ENCODE data around the gene BCAS3.

BCAS3 gene

GRCh38 chr17:61412860-61413660 lies 735.4 kb downstream of the BCAS3 start:
- H2BK120ac ChIP-seq (ENCODE audit: insufficient read depth, low read length, poor library complexity) = no peak overlapping the region
- peaks cover 8% of the 10 kb centered on the region for H3K79me1 ChIP-seq (ENCODE audit: low read length)
- no peak overlapping the region for H3K18ac ChIP-seq (ENCODE audit: low read length)
- peak overlapping the region; percentile 30 for H4K91ac ChIP-seq (ENCODE audit: low read depth, low read length)
- WGBS (ENCODE audit: extremely low coverage, insufficient coverage, insufficient read length) = no CpG with 5 or more reads among the region's 38 CpGs
- H2BK12ac ChIP-seq (ENCODE audit: low read length) = no peak overlapping the region
- no peaks in the 10 kb centered on the region for H3K36me3 ChIP-seq (ENCODE audit: control insufficient read depth in 1 of 2, insufficient read depth in 2 of 2, low read length in 2 of 2)
- peak overlapping the region; percentile 25 for H2AFZ ChIP-seq (ENCODE audit: insufficient read depth, low read length, poor library complexity)
- H3K23ac ChIP-seq (ENCODE audit: low read length) = no peak overlapping the region
- H4K8ac ChIP-seq (ENCODE audit: low read depth, low read length) = peak overlapping the region; percentile 63
- peak overlapping the region; percentile 22 for H4K12ac ChIP-seq (ENCODE audit: low read depth, low read length)
- H3K4me2 ChIP-seq (ENCODE audit: low read length) = peak overlapping the region; percentile 93
- no peaks in the 10 kb centered on the region for H3K79me2 ChIP-seq (ENCODE audit: control insufficient read depth, insufficient read depth, low read length, poor library complexity)
- peaks cover 2% of the 10 kb centered on the region for H3K9me3 ChIP-seq (ENCODE audit: insufficient read depth, low read depth, low read length)
- H3K27ac ChIP-seq (ENCODE audit: low read depth, low read length) = no peak overlapping the region
- H3K4me1 ChIP-seq (ENCODE audit: control insufficient read depth in 1 of 2, insufficient read depth in 2 of 2, low read length in 2 of 2) = peaks cover 6 to 19% of the 10 kb centered on the region in 2 experiments
- peaks cover 47% of the 10 kb centered on the region for H3K27me3 ChIP-seq (ENCODE audit: insufficient read depth, low read length)
- no peak overlapping the region for H2BK5ac ChIP-seq (ENCODE audit: low read depth, low read length, poor library complexity)
- DNase-seq = no peak
- H2AK5ac ChIP-seq (ENCODE audit: low read length) = no peak overlapping the region
- H3K14ac ChIP-seq (ENCODE audit: low read length) = no peak overlapping the region
- no peak overlapping the region for H3K9ac ChIP-seq (ENCODE audit: low read length)
- H3K4me3 ChIP-seq (ENCODE audit: low read depth, low read length) = peak overlapping the region; percentile 65
- no peak overlapping the region for H3K4ac ChIP-seq (ENCODE audit: low read depth, low read length)

DNA sequence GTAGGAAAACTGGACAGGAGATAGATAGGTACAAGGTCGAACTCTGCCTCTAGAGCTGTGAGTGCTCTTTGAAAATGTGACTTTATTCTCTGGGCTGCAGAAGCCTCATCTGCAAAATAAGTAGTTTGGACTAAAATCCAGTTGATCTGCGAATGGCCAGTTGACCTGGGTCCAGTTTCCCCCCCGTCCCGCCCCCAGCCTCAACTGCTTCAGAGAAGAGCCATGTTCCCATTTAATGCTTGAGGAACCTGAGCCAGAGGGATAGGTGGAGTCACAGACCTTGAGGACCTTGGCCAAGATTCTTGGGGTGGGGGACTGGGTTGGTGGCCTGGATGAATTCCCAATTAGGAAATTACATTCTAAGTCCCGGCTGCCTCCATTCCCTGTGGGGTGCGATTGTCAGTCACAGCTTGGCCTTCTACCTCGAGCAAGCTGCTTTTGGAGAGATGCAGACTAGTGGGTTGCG lies 736.0 kb downstream of the BCAS3 start:
- H3K18ac ChIP-seq (ENCODE audit: low read length) = no peak overlapping the region
- H3K79me2 ChIP-seq (ENCODE audit: control insufficient read depth, insufficient read depth, low read length, poor library complexity) = no peaks in the 10 kb centered on the region
- peaks cover 8% of the 10 kb centered on the region for H3K79me1 ChIP-seq (ENCODE audit: low read length)
- no peak overlapping the region for H4K8ac ChIP-seq (ENCODE audit: low read depth, low read length)
- H2BK5ac ChIP-seq (ENCODE audit: low read depth, low read length, poor library complexity) = no peak overlapping the region
- peaks cover 6 to 19% of the 10 kb centered on the region in 2 experiments for H3K4me1 ChIP-seq (ENCODE audit: control insufficient read depth in 1 of 2, insufficient read depth in 2 of 2, low read length in 2 of 2)
- no peak overlapping the region for H3K23ac ChIP-seq (ENCODE audit: low read length)
- H2BK120ac ChIP-seq (ENCODE audit: insufficient read depth, low read length, poor library complexity) = no peak overlapping the region
- no peak overlapping the region for H3K4ac ChIP-seq (ENCODE audit: low read depth, low read length)
- no peak overlapping the region for H3K9ac ChIP-seq (ENCODE audit: low read length)
- no peak overlapping the region for H2AFZ ChIP-seq (ENCODE audit: insufficient read depth, low read length, poor library complexity)
- H3K4me3 ChIP-seq (ENCODE audit: low read depth, low read length) = no peak overlapping the region
- WGBS (ENCODE audit: extremely low coverage, insufficient coverage, insufficient read length) = no CpG with 5 or more reads among the region's 8 CpGs
- no peak overlapping the region for H4K91ac ChIP-seq (ENCODE audit: low read depth, low read length)
- H3K36me3 ChIP-seq (ENCODE audit: control insufficient read depth in 1 of 2, insufficient read depth in 2 of 2, low read length in 2 of 2) = no peaks in the 10 kb centered on the region
- peaks cover 41% of the 10 kb centered on the region for H3K27me3 ChIP-seq (ENCODE audit: insufficient read depth, low read length)
- H2AK5ac ChIP-seq (ENCODE audit: low read length) = no peak overlapping the region
- peaks cover 2% of the 10 kb centered on the region for H3K9me3 ChIP-seq (ENCODE audit: insufficient read depth, low read depth, low read length)
- DNase-seq = no peak
- no peak overlapping the region for H3K14ac ChIP-seq (ENCODE audit: low read length)
- no peak overlapping the region for H2BK12ac ChIP-seq (ENCODE audit: low read length)
- no peak overlapping the region for H3K4me2 ChIP-seq (ENCODE audit: low read length)
- H3K27ac ChIP-seq (ENCODE audit: low read depth, low read length) = no peak overlapping the region
- H4K12ac ChIP-seq (ENCODE audit: low read depth, low read length) = no peak overlapping the region

DNA sequence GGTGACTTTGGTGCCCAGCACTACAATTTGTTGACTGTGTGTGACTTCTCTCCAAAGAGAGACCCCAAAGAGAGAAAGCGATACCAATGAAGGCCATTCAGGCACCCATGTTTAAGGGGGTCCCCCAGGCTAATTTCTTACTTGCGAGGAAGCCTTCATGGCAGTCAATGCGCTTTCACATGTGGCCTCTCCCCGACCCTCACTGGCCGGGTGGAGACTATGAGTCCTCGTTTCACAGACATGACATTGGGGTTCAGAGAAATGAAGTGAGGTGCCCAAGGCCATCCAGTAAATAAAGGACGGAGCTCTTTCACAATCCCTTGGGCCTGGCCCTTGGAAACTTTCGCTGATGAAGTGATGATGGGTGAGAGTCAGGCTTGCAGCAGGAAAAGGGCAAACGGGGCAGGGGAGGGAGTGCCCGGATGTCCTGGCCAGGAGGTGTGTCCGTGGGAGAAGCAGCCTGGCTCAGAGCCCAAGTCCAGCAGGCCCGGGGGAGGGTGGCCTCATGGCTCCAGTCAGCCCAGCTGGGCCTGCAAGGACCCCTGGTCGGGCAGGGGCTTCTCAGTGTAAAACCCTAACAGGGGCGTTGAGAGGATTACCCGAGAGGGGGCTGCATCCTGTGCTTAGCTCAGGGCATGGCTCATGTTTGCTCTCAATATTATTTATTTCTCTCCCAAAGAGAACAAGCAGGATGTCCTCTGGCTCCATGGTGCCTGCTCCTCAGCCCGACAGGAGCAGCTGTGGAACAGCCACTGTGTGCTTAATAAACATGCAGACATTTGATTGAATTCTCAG lies 736.7 kb downstream of the BCAS3 start:
- no CpG with 5 or more reads among the region's 16 CpGs for WGBS (ENCODE audit: extremely low coverage, insufficient coverage, insufficient read length)
- H3K14ac ChIP-seq (ENCODE audit: low read length) = no peak overlapping the region

GRCh38 chr17:61414936-61415251 lies 737.2 kb downstream of the BCAS3 start:
- H3K9me3 ChIP-seq (ENCODE audit: insufficient read depth, low read depth, low read length) = peaks cover 2% of the 10 kb centered on the region
- H2AK5ac ChIP-seq (ENCODE audit: low read length) = no peak overlapping the region
- no peak overlapping the region for H4K8ac ChIP-seq (ENCODE audit: low read depth, low read length)
- no peak for DNase-seq
- WGBS (ENCODE audit: extremely low coverage, insufficient coverage, insufficient read length) = no CpG with 5 or more reads among the region's 5 CpGs
- H2BK12ac ChIP-seq (ENCODE audit: low read length) = no peak overlapping the region
- H3K9ac ChIP-seq (ENCODE audit: low read length) = no peak overlapping the region
- H3K4ac ChIP-seq (ENCODE audit: low read depth, low read length) = no peak overlapping the region
- no peak overlapping the region for H3K4me2 ChIP-seq (ENCODE audit: low read length)
- H3K4me3 ChIP-seq (ENCODE audit: low read depth, low read length) = no peak overlapping the region
- no peak overlapping the region for H2BK5ac ChIP-seq (ENCODE audit: low read depth, low read length, poor library complexity)
- H3K4me1 ChIP-seq (ENCODE audit: control insufficient read depth in 1 of 2, insufficient read depth in 2 of 2, low read length in 2 of 2) = peaks cover 6 to 16% of the 10 kb centered on the region in 2 experiments
- H2AFZ ChIP-seq (ENCODE audit: insufficient read depth, low read length, poor library complexity) = no peak overlapping the region
- H2BK120ac ChIP-seq (ENCODE audit: insufficient read depth, low read length, poor library complexity) = no peak overlapping the region
- H4K91ac ChIP-seq (ENCODE audit: low read depth, low read length) = no peak overlapping the region
- peaks cover 30% of the 10 kb centered on the region for H3K27me3 ChIP-seq (ENCODE audit: insufficient read depth, low read length)
- no peak overlapping the region for H3K18ac ChIP-seq (ENCODE audit: low read length)
- no peaks in the 10 kb centered on the region for H3K36me3 ChIP-seq (ENCODE audit: control insufficient read depth in 1 of 2, insufficient read depth in 2 of 2, low read length in 2 of 2)
- H4K12ac ChIP-seq (ENCODE audit: low read depth, low read length) = no peak overlapping the region
- no peaks in the 10 kb centered on the region for H3K79me2 ChIP-seq (ENCODE audit: control insufficient read depth, insufficient read depth, low read length, poor library complexity)
- no peak overlapping the region for H3K27ac ChIP-seq (ENCODE audit: low read depth, low read length)
- no peak overlapping the region for H3K23ac ChIP-seq (ENCODE audit: low read length)
- peaks cover 8% of the 10 kb centered on the region for H3K79me1 ChIP-seq (ENCODE audit: low read length)
- H3K14ac ChIP-seq (ENCODE audit: low read length) = no peak overlapping the region

More for the DNA sequence above, 736.7 kb downstream of the BCAS3 start:
- no peak overlapping the region for H2BK5ac ChIP-seq (ENCODE audit: low read depth, low read length, poor library complexity)
- H3K79me1 ChIP-seq (ENCODE audit: low read length) = peaks cover 8% of the 10 kb centered on the region
- no peak overlapping the region for H4K91ac ChIP-seq (ENCODE audit: low read depth, low read length)
- H3K36me3 ChIP-seq (ENCODE audit: control insufficient read depth in 1 of 2, insufficient read depth in 2 of 2, low read length in 2 of 2) = no peaks in the 10 kb centered on the region
- no peak overlapping the region for H3K4ac ChIP-seq (ENCODE audit: low read depth, low read length)
- H3K27me3 ChIP-seq (ENCODE audit: insufficient read depth, low read length) = peaks cover 35% of the 10 kb centered on the region
- no peak overlapping the region for H2BK120ac ChIP-seq (ENCODE audit: insufficient read depth, low read length, poor library complexity)
- H3K4me3 ChIP-seq (ENCODE audit: low read depth, low read length) = no peak overlapping the region
- no peak overlapping the region for H2BK12ac ChIP-seq (ENCODE audit: low read length)
- no peak overlapping the region for H3K4me2 ChIP-seq (ENCODE audit: low read length)
- peaks cover 2% of the 10 kb centered on the region for H3K9me3 ChIP-seq (ENCODE audit: insufficient read depth, low read depth, low read length)
- no peak overlapping the region for H3K23ac ChIP-seq (ENCODE audit: low read length)
- peaks cover 6 to 17% of the 10 kb centered on the region in 2 experiments for H3K4me1 ChIP-seq (ENCODE audit: control insufficient read depth in 1 of 2, insufficient read depth in 2 of 2, low read length in 2 of 2)
- no peak for DNase-seq
- H3K9ac ChIP-seq (ENCODE audit: low read length) = no peak overlapping the region
- no peaks in the 10 kb centered on the region for H3K79me2 ChIP-seq (ENCODE audit: control insufficient read depth, insufficient read depth, low read length, poor library complexity)
- no peak overlapping the region for H4K8ac ChIP-seq (ENCODE audit: low read depth, low read length)
- H4K12ac ChIP-seq (ENCODE audit: low read depth, low read length) = no peak overlapping the region
- no peak overlapping the region for H3K18ac ChIP-seq (ENCODE audit: low read length)
- H2AK5ac ChIP-seq (ENCODE audit: low read length) = no peak overlapping the region
- H3K27ac ChIP-seq (ENCODE audit: low read depth, low read length) = no peak overlapping the region
- H2AFZ ChIP-seq (ENCODE audit: insufficient read depth, low read length, poor library complexity) = no peak overlapping the region
